GM21390 (cell line): ENCODE measurements around the gene KCNQ5.

ENCODE experiments used
- ATAC-seq: cut with Tn5 transposase; IDR thresholded peaks from one replicate; pipeline ENCODE4 v1.9.1; 2021; ENCODE audit not compliant: unreplicated experiment

The KCNQ5 gene

GRCh38 chr6:72738091-72738490, 116.2 kb downstream of the KCNQ5 start:
- ATAC-seq: no peak

GRCh38 chr6:72739368-72739779, 117.5 kb downstream of the KCNQ5 start:
- peak; percentile 65 for ATAC-seq

GRCh38 chr6:72740135-72740534, 118.3 kb downstream of the KCNQ5 start:
- ATAC-seq: peak; percentile 81

- no peak for ATAC-seq
These were observed 119.2 kb downstream of the KCNQ5 start for GRCh38 chr6:72741083-72741482.

GRCh38 chr6:72742001-72742673, 120.3 kb downstream of the KCNQ5 start:
- no peak for ATAC-seq

- no peak for ATAC-seq
These were observed 124.4 kb downstream of the KCNQ5 start for GRCh38 chr6:72746276-72746675.

GRCh38 chr6:72748759-72749158, 126.9 kb downstream of the KCNQ5 start:
- no peak for ATAC-seq

GRCh38 chr6:72755752-72756151, 133.9 kb downstream of the KCNQ5 start:
- no peak for ATAC-seq

- no peak for ATAC-seq
These were observed 135.2 kb downstream of the KCNQ5 start for GRCh38 chr6:72757048-72757447.

- ATAC-seq: no peak
These were observed 136.1 kb downstream of the KCNQ5 start for GRCh38 chr6:72757926-72758325.

GRCh38 chr6:72758901-72759300, 137.0 kb downstream of the KCNQ5 start:
- peak; percentile 46 for ATAC-seq

- ATAC-seq: no peak
These were observed 138.4 kb downstream of the KCNQ5 start for GRCh38 chr6:72760114-72760793.

- no peak for ATAC-seq
These were observed 139.9 kb downstream of the KCNQ5 start for GRCh38 chr6:72761761-72762160.

GRCh38 chr6:72769459-72770125, 147.7 kb downstream of the KCNQ5 start:
- ATAC-seq: peak; percentile 75

- no peak for ATAC-seq
These were observed 149.1 kb downstream of the KCNQ5 start for GRCh38 chr6:72770959-72771358.

GRCh38 chr6:72776456-72776855, 154.6 kb downstream of the KCNQ5 start:
- no peak for ATAC-seq

- no peak for ATAC-seq
These were observed 159.8 kb downstream of the KCNQ5 start for GRCh38 chr6:72781624-72782023.

GRCh38 chr6:72783035-72783434, 161.2 kb downstream of the KCNQ5 start:
- no peak for ATAC-seq

- no peak for ATAC-seq
These were observed 161.8 kb downstream of the KCNQ5 start for GRCh38 chr6:72783666-72784065.

- no peak for ATAC-seq
These were observed 162.2 kb downstream of the KCNQ5 start for GRCh38 chr6:72784071-72784470.

- ATAC-seq: no peak
These were observed 162.7 kb downstream of the KCNQ5 start for GRCh38 chr6:72784581-72784980.

GRCh38 chr6:72787391-72788031, 165.6 kb downstream of the KCNQ5 start:
- no peak for ATAC-seq
